ENCODE measurements around the gene PCDH9. TPM values are rescaled to one million over a fixed set of nuclear protein-coding genes. Genes with fewer than 3 reads are reported as not detected.

PCDH9 gene
- total and polyA plus RNA-seq, 10 of the 15 experiments (the other 5 are each of a cell fraction or from before 2014, with no cell fraction given): 0.02 to 2.3 (median 0.05) TPM; not detected in 1

- BruUV-seq (replicated peaks): no TSS peak
- ChIA-PET RAD21 (ENCODE audit: unreplicated experiment) (no interaction called here), POLR2A (no interaction called here), CTCF (no interaction called here), SMC1A (ENCODE audit: uncharacterized antibody, unreplicated experiment) (interaction anchor here (1.0 kb wide), 1 partner anchor 11 kb away, joined by 6 read pairs; no protein-coding TSS in a partner anchor)
- Histone ChIP-seq H3K9ac (ENCODE audit: control insufficient read depth, insufficient read depth, low read length) (no peak overlapping the region), H3K27me3 (replicated peaks in 1 of 2; ENCODE audit: control insufficient read depth in 2 of 2, insufficient read depth in 2 of 2, low read length in 1 of 2) (no peaks in the 10 kb centered on the region), H3K27ac (ENCODE audit: control insufficient read depth, insufficient read depth) (no peak overlapping the region), H3K4me2 (ENCODE audit: control insufficient read depth, insufficient read depth) (no peak overlapping the region), H3K79me2 (ENCODE audit: control insufficient read depth, insufficient read depth, low read length) (no peaks in the 10 kb centered on the region), H3K36me3 (ENCODE audit: control insufficient read depth in 2 of 2, insufficient read depth in 2 of 2, low read length in 1 of 2) (no peaks in the 10 kb centered on the region), H3K4me1 (ENCODE audit: control insufficient read depth, insufficient read depth, low read length) (no peaks in the 10 kb centered on the region), H4K20me1 (ENCODE audit: control insufficient read depth, insufficient read depth) (no peaks in the 10 kb centered on the region), H2AFZ (ENCODE audit: control insufficient read depth, low read depth, low read length) (no peak overlapping the region), H3K9me3 (replicated peaks; ENCODE audit: control insufficient read depth, insufficient read depth, low read length) (no peaks in the 10 kb centered on the region), H3K4me3 (no peak overlapping the region)
- no peak for TF ChIP-seq ATF2 (IDR thresholded peaks at IDR 0.05; ENCODE audit: low read length)
- TF ChIP-seq YY1 (IDR thresholded peaks at IDR 0.05; ENCODE audit: low read depth, low read length): no peak
- TF ChIP-seq SPI1 (IDR thresholded peaks at IDR 0.05; ENCODE audit: borderline replicate concordance, insufficient read depth, low read depth, low read length): no peak
- no peak for TF ChIP-seq PAX5 (IDR thresholded peaks at IDR 0.05; ENCODE audit: borderline replicate concordance, low read depth, low read length)
- no peak for TF ChIP-seq CREM (IDR thresholded peaks at IDR 0.05; ENCODE audit: low read depth)
- no peak for TF ChIP-seq MLLT1 (IDR thresholded peaks at IDR 0.05)
- TF ChIP-seq LARP7 (IDR thresholded peaks at IDR 0.05): no peak
- TF ChIP-seq SRF (IDR thresholded peaks at IDR 0.05; ENCODE audit: low read depth in 2 of 2, low read length in 2 of 2): no peak
- TF ChIP-seq EZH2 (IDR thresholded peaks at IDR 0.05; ENCODE audit: borderline replicate concordance, control insufficient read depth, low read depth, low read length): no peak
- TF ChIP-seq SUZ12 (IDR thresholded peaks at IDR 0.05; ENCODE audit: unreplicated experiment): no peak
- TF ChIP-seq HDAC2 (IDR thresholded peaks at IDR 0.05): no peak
- no peak for TF ChIP-seq TCF12 (IDR thresholded peaks at IDR 0.05; ENCODE audit: low read depth, low read length)
- no peak for TF ChIP-seq EED (IDR thresholded peaks at IDR 0.05; ENCODE audit: low read depth)
- in situ Hi-C loops (cut with MboI): no loop called here
- DNase-seq (ENCODE audit: low read depth, low spot score) (no peak), FAIRE-seq (no peak), ATAC-seq (no peak)
- intact Hi-C loops (cut with micrococcal nuclease; ENCODE audit: unreplicated experiment): no loop called here
These were observed 159.8 kb downstream of the PCDH9 start for GRCh38 chr13:67070306-67070705.
